HG03196 (cell line): ENCODE data around the gene TBC1D32.

ENCODE experiments used
- ATAC-seq: cut with Tn5 transposase; IDR thresholded peaks from one replicate; pipeline ENCODE4 v1.9.1; 2021; ENCODE audit not compliant: unreplicated experiment

The TBC1D32 gene

GRCh38 chr6:121032268-121033006, 301.8 kb downstream of the TBC1D32 start:
- ATAC-seq, result no peak
